Mesenteric fat pad (tissue), 1 donor: ENCODE data around the gene KIF4B. TPM values are rescaled to one million over a fixed set of nuclear protein-coding genes. Genes with fewer than 3 reads are reported as not detected.

Source experiments
- DNase-seq: peaks from one replicate; pipeline ENCODE4 v3.0.0-alpha.2; 2020; ENCODE audit warnings: low spot score
- total RNA-seq: library from RNA; stranded (reverse); fragmentation: NEBNext Ultra II Directional; extraction: Animal tissue kit (Norgen Biotek cat#: 25700); gene quantifications from one replicate; pipeline ENCODE4 v1.2.1, GENCODE V29; 2021
- donor health status: DM: yes; HTN: yes; CAD: no.

KIF4B gene
- total RNA-seq, 1 donor from 2014 or later: not detected

DNA sequence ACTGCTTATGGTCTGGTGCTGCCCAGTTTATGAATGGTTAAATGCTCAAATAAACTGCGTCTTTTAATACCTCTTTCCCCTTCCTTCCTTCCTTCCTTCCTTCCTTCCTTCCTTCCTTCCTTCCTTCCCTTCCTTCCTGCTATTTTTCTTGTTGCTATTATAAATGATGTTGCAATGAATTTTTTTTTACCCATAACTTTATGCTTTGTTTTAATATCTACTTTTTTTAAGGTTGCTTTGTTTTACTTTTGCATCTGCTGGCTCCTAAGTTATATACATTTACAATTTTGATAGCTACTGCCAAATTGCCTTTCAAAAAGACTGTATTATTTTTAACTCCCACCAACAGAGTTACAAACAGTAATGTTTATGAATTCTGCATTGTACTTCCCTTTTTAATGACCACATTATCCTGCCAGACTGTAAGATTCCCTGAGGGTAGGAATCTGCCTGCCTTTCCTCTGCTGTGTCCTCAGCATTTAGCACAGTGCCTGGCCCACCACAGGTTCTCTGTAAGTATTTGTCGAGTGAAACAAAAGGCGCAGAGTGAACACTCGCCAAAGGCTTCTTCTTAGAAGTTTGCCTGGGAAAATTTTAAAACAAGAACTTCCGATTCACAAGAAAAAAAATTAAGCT is 36.9 kb downstream of the KIF4B start:
- DNase-seq: no peak

DNA sequence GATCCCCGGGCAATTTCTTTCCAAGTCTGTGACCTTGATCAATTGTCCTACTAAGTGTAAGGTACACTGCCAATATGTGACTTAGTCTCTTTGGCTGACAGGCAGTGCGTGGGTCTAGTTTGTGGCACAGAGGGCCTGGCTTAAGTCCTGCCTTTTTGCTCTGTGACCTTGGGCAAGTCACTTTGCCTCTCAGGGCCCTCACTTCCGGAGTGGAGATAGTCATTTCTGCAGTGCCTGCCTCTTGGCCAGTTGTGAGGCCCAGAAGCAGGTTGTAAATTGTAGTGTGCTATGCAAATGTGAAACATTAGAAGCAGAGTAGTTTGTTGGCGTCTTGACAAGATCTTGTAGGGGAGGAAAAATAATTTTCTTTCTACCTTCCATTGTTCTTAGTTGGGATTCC is 39.0 kb downstream of the KIF4B start:
- no peak for DNase-seq

DNA sequence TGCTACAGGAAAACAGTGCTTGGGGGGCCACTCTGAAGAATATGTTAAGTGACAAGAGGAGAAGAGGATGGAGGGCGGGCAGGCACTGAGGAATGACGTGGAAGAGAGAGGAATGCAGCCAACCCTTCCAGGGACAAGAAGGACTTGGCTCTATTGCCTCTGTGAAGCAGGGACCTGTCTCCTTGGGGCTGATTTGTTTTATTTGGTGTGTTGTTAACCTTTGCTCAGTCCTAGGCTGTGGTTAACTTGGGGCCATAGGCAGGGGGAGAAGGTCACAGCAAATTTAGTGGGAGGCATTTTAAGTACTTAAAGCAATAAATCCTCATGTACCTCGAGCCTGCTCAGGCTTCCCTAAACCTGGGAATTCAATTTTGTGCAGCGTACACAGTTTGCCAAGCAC is 39.9 kb downstream of the KIF4B start:
- DNase-seq: no peak

DNA sequence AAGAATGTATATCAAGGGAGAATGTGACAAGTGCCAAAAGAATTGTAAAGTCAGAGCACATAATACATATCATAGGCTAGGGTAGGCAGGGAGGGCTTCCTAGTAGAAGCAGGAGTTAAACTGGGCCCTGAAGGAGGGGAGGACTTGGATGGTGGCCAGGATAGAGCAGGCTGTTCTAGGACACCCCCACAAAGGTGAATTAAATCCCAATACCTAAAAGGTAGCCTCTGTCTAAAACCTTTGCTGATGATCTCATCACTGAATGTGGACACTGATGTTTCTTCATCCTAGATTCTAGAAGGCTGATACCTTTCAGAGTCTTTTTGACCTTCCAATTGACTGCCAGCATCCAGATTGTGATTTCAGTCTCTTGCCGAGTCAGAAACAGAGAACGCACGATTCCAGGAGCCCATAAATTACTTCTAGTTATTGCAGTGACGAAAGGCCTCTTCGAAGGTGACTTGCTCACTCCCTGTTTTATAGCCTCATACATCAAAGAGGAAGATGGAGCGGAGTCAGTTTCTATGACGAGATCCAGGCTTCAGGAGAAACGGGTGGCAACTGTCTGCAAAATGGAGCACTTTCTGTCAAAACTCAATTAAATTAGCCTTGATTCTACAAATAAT is 43.2 kb downstream of the KIF4B start:
- no peak for DNase-seq

DNA sequence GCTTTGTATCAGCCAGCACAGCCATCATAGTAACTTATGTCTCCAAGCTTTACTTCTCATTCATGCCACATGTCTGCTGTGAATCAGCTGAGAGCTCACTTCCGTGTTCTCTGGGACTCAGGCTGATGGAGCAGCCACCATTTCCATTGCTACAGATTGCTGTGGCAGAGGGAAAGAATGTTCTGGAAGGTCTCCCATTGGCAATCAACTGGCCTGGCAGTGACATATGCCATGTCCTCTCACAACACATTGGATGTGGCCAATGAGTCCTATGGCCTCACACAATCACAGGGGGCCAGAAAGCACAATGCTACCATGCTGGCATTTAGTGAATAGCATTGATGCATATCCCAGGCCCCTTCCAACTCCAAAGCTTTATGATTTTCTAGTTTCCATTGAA is 44.1 kb downstream of the KIF4B start:
- no peak for DNase-seq

DNA sequence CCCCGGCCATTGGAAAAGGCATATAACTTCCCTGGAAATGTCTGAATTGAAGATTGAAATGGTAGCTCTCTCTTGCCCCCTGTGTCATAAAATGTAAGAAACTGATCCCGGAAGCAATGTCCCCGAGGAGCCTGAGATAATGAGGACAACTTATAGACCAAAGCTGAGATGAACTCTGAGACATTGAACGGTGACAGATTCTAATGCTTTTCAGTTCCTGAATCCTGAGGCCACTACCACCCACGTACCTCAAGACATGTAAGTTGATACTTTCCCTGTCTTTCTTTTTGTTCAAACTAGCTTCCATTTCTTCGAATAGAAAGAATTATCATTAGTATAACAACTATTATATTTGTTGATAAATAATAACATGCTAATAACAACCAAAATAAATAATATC is 51.0 kb downstream of the KIF4B start:
- DNase-seq: no peak

DNA sequence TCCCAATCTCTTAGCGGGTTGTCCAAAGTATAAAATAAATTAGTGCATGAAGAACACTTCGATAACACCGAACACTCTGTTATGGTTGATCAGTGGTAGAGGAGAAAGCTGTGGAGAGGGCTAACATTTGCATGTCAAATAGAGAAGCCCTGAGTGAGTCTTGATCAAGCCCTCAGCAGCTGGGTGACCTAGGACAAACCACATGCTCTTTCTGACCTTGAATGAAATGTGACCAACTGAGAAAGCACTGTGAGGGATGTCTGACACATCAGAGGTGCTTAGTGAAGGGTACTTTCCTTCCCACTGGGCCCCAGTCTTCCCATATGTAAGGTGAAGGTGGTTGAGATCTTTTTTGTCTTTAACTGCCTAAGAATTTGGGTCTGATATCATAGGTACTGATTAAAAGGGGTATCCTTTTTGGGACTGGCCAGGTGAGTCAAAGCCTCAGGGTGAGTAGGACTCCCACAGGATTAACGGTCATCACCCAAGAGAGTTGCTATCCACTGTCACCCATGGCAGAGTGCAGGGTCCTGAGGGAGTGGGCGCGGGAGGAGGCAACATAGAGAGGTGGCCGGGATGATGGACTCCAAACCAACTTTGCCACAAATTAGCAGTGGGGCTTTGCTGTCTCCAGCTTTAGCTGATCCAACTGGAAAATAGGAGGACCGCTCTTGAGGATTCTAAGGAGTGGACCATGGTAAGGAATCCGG is 53.5 kb downstream of the KIF4B start:
- no peak for DNase-seq

Other genes starting within 250 kb of the KIF4B start
- gene FAXDC2, start 163.2 kb upstream of the KIF4B start, total RNA-seq: 13.2 TPM
- gene CNOT8, start 155.1 kb upstream of the KIF4B start, total RNA-seq: 45.0 TPM
- gene GEMIN5, start 75.5 kb upstream of the KIF4B start, total RNA-seq: 20.1 TPM
- 38.8 TPM for gene MRPL22, start 72.7 kb upstream of the KIF4B start, total RNA-seq